K562 (cell line): Measurements from ENCODE around the gene CSE1L. TPM values are rescaled to one million over a fixed set of nuclear protein-coding genes. Genes with fewer than 3 reads are reported as not detected.

ENCODE experiments used
- ATF3 ChIP-seq, 2 experiments: fragments of 450-650 bp in 1 of 2; sonication (generic) in 1 of 2; formaldehyde crosslinking in 1 of 2; IDR thresholded peaks in 1 of 2; conservative IDR thresholded peaks in 1 of 2; 2 replicates each; pipeline versions ENCODE4 v1.6.1 to v1.8.1; 2016 to 2023; ENCODE audit warnings: mild to moderate bottlenecking in 2 of 2, moderate library complexity in 2 of 2, inconsistent platforms in 1 of 2, missing genetic modification reagents in 1 of 2
- E2F3 ChIP-seq: fragments of 250-450 bp; sonication (Bioruptor Pico); IDR thresholded peaks from 2 replicates; pipeline ENCODE4 v1.4.0; 2020; ENCODE audit warnings: mild to moderate bottlenecking
- EP300 ChIP-seq: IDR thresholded peaks from 2 replicates; pipeline ENCODE4 v1.6.1; 2012; ENCODE audit warnings: low read length, improper control_type of control experiment
- FIP1L1 ChIP-seq: fragments of 200-400 bp; formaldehyde crosslinking; IDR thresholded peaks from 2 replicates; pipeline ENCODE4 v1.6.1; 2018; ENCODE audit warnings: mild to moderate bottlenecking, low read depth, low read length; ENCODE audit not compliant: poor library complexity, severe bottlenecking
- GATAD2A ChIP-seq: fragments of 450-650 bp; IDR thresholded peaks from 2 replicates; pipeline ENCODE4 v1.6.1; 2017
- IRF2 ChIP-seq: sonication (generic); formaldehyde crosslinking; IDR thresholded peaks from 2 replicates; pipeline ENCODE4 v1.8.1; 2022; ENCODE audit warnings: mild to moderate bottlenecking, missing genetic modification reagents
- KLF1 ChIP-seq: fragments of 450-650 bp; IDR thresholded peaks from 2 replicates; pipeline ENCODE4 v1.6.1; 2016; ENCODE audit warnings: missing genetic modification characterization, missing compliant biosample characterization
- L3MBTL2 ChIP-seq: fragments of 450-650 bp; IDR thresholded peaks from 2 replicates; pipeline ENCODE4 v1.6.1; 2016; ENCODE audit warnings: mild to moderate bottlenecking, moderate library complexity
- MGA ChIP-seq: fragments of 450-650 bp; IDR thresholded peaks from 2 replicates; pipeline ENCODE4 v1.6.1; 2016; ENCODE audit warnings: mild to moderate bottlenecking, moderate library complexity
- NR2C1 ChIP-seq, 2 experiments: fragments of 450-650 bp; IDR thresholded peaks; 2 replicates each; pipeline ENCODE4 v1.6.1; 2017; ENCODE audit warnings: mild to moderate bottlenecking in 2 of 2, antibody characterized with exemption in 1 of 2, inconsistent platforms in 1 of 2, missing compliant biosample characterization in 1 of 2, missing genetic modification characterization in 1 of 2
- NR2C2 ChIP-seq, 2 experiments: fragments of 200-800 bp in 1 of 2; sonication (Bioruptor generic) in 1 of 2; sonication (generic) in 1 of 2; formaldehyde crosslinking in 1 of 2; IDR thresholded peaks; 2 replicates each; pipeline versions ENCODE4 v1.6.1 to v1.8.0; 2016 to 2022; ENCODE audit warnings: mild to moderate bottlenecking in 1 of 2, missing compliant biosample characterization in 1 of 2, missing genetic modification characterization in 1 of 2, missing genetic modification reagents in 1 of 2
- OTX1 ChIP-seq: fragments of 450-650 bp; formaldehyde crosslinking; IDR thresholded peaks from 2 replicates; pipeline ENCODE4 v1.4.0; 2022; ENCODE audit warnings: mild to moderate bottlenecking
- PTRF ChIP-seq: fragments of 450-650 bp; IDR thresholded peaks from 2 replicates; pipeline ENCODE4 v1.6.1; 2016; ENCODE audit warnings: mild to moderate bottlenecking, missing genetic modification characterization, missing compliant biosample characterization
- TFAM ChIP-seq: fragments of 250-450 bp; sonication (Bioruptor Pico); conservative IDR thresholded peaks from 2 replicates; pipeline ENCODE4 v1.5.0; 2021; ENCODE audit warnings: mild to moderate bottlenecking, moderate library complexity
- TGIF2 ChIP-seq: sonication (generic); formaldehyde crosslinking; IDR thresholded peaks from 2 replicates; pipeline ENCODE4 v1.8.1; 2022; ENCODE audit warnings: mild to moderate bottlenecking, missing genetic modification reagents, moderate library complexity
- ZNF384 ChIP-seq: IDR thresholded peaks from 2 replicates; pipeline ENCODE4 v1.6.1; 2012; ENCODE audit warnings: low read depth, low read length, improper control_type of control experiment
- ZNF507 ChIP-seq: conservative IDR thresholded peaks from 2 replicates; pipeline ENCODE4 v1.6.1; 2017; ENCODE audit warnings: missing genetic modification characterization, missing compliant biosample characterization
- polyA plus RNA-seq, 8 experiments: library from polyadenylated mRNA; depleted of rRNA in 4 of 8; stranded (reverse) in 5 of 8; unstranded in 3 of 8; fragments of >200 nt; fragmentation: Nextera tagmentation in 2 of 8; fragmentation: Illumina TruSeq in 1 of 8; extraction: Ambion mirVana in 2 of 8; extraction: Trizol in 1 of 8; gene quantifications; 2 replicates each; pipeline versions ENCODE4 v1.2.1 to v1.2.3, GENCODE V29; 2011 to 2014; ENCODE audit warnings: inconsistent platforms in 1 of 8, missing spikeins in 1 of 8
- total RNA-seq, 7 experiments: library from RNA; depleted of rRNA in 6 of 7; stranded (reverse); fragments of >200 nt in 6 of 7; fragmentation: Illumina TruSeq in 2 of 7; extraction: Trizol in 2 of 7; gene quantifications; 2 replicates each; pipeline versions ENCODE4 v1.2.1 to v1.2.3, GENCODE V29; 2011 to 2021; ENCODE audit warnings: low replicate concordance in 1 of 7

The CSE1L gene
- total and polyA plus RNA-seq, 9 of the 15 experiments (the other 6 are each of a cell fraction or from before 2014, with no cell fraction given) = 138 to 280 (median 209) TPM

- TF ChIP-seq GATAD2A (no peak), EP300 (peak; percentile 68), TGIF2 (CRISPR knock-in tag) (no peak), FIP1L1 (no peak), IRF2 (CRISPR knock-in tag) (no peak), TFAM (CRISPR knock-in tag) (no peak), ATF3 (IDR thresholded peaks at IDR 0.05) (peak; percentile 56; the same call in 1 of the 2 replicates), ATF3 (CRISPR knock-in tag; conservative IDR thresholded peaks at IDR 0.05) (no peak), OTX1 (CRISPR knock-in tag) (no peak), KLF1 (tag) (no peak), MGA (peak; percentile 11; the same call in 1 of the 2 replicates), NR2C1 (IDR thresholded peaks at IDR 0.05) (peak; percentile 25; the same call in 1 of the 2 replicates), NR2C1 (tag; IDR thresholded peaks at IDR 0.05) (peak; percentile 60), NR2C2 (CRISPR knock-in tag; IDR thresholded peaks at IDR 0.05) (no peak), NR2C2 (tag; IDR thresholded peaks at IDR 0.05) (peak; percentile 58), ZNF384 (peak; percentile 95), PTRF (tag) (no peak), E2F3 (CRISPR knock-in tag) (no peak), ZNF507 (tag) (no peak), L3MBTL2 (peak; percentile 72)
Observed at GRCh38 chr20:49037962-49038387, 8.1 kb upstream of the CSE1L start (continued).
